GM12878 (cell line): Measurements from ENCODE around the gene HMCN2. TPM values are rescaled to one million over a fixed set of nuclear protein-coding genes. Genes with fewer than 3 reads are reported as not detected.

ENCODE experiments used
- ATAC-seq: fragments of 200-7000 bp; cut with Tn5 transposase; 3 replicates; pipeline ENCODE4 v1.9.1; 2020; ENCODE audit warnings: mild to moderate bottlenecking, moderate library complexity
- BruUV-seq: library from RNA; stranded (reverse); fragments of 400-500 nt; replicated peaks from 2 replicates; lab custom pipeline; 2021; lab: Mats Ljungman, UMichigan
- CTCF ChIA-PET: fragments of 300-600 bp; sonication (Branson Sonifier 250); formaldehyde crosslinking; extraction: SDS; loops from one replicate; lab custom pipeline; 2021; ENCODE audit warnings: inconsistent platforms; lab: Yijun Ruan, JAX
- POLR2A ChIA-PET: fragments of 350-600 bp; formaldehyde crosslinking; extraction: SDS; loops from one replicate; lab custom pipeline; 2021; ENCODE audit warnings: inconsistent platforms; lab: Charles Lee
- RAD21 ChIA-PET: fragments of 300-600 bp; sonication (Branson Sonifier 250); formaldehyde crosslinking; loops from one replicate; lab custom pipeline; 2023; ENCODE audit warnings: antibody characterized with exemption; ENCODE audit not compliant: unreplicated experiment; lab: Charles Lee
- SMC1A ChIA-PET: fragments of 300-600 bp; sonication (Branson Sonifier 250); formaldehyde crosslinking; loops from one replicate; lab custom pipeline; 2023; ENCODE audit not compliant: unreplicated experiment, uncharacterized antibody; lab: Charles Lee
- DNase-seq: peaks from one replicate; pipeline ENCODE4 v3.0.0-alpha.2; 2011; ENCODE audit warnings: low read depth, low spot score
- FAIRE-seq: peaks from 3 replicates; lab custom pipeline; 2011; peaks lifted over from hg19 to GRCh38; lab: Jason Lieb, UNC
- H2AFZ ChIP-seq: 2 replicates; pipeline ENCODE4 v1.6.0; 2011; ENCODE audit warnings: low read depth, low read length, control low read depth; ENCODE audit not compliant: control insufficient read depth
- H3K27ac ChIP-seq: 2 replicates; pipeline ENCODE4 v1.5.1; 2011; ENCODE audit warnings: control low read depth; ENCODE audit not compliant: control insufficient read depth, insufficient read depth
- H3K27me3 ChIP-seq, 2 experiments: replicated peaks in 1 of 2; 2 replicates each; pipeline versions ENCODE4 v1.6.0 to v1.6.1; 2011; ENCODE audit warnings: low read length in 1 of 2; ENCODE audit not compliant: control insufficient read depth in 2 of 2, insufficient read depth in 2 of 2
- H3K36me3 ChIP-seq, 2 experiments: 2 replicates each; pipeline ENCODE4 v1.5.1; 2011; ENCODE audit warnings: low read length in 1 of 2; ENCODE audit not compliant: control insufficient read depth in 2 of 2, insufficient read depth in 2 of 2
- H3K4me1 ChIP-seq: 2 replicates; pipeline ENCODE4 v1.6.1; 2011; ENCODE audit warnings: mild to moderate bottlenecking, low read length, moderate library complexity, mixed read lengths; ENCODE audit not compliant: control insufficient read depth, insufficient read depth
- H3K4me2 ChIP-seq: 2 replicates; pipeline ENCODE4 v1.6.0; 2011; ENCODE audit warnings: control low read depth; ENCODE audit not compliant: control insufficient read depth, insufficient read depth
- H3K4me3 ChIP-seq: fragments of 200-600 bp; sonication (generic); 2 replicates; pipeline ENCODE4 v1.5.1; 2016
- H3K79me2 ChIP-seq: 2 replicates; pipeline ENCODE4 v1.6.0; 2011; ENCODE audit warnings: low read length; ENCODE audit not compliant: control insufficient read depth, insufficient read depth
- H3K9ac ChIP-seq: 2 replicates; pipeline ENCODE4 v1.8.0; 2011; ENCODE audit warnings: low read length, control low read depth, mixed read lengths; ENCODE audit not compliant: control insufficient read depth, insufficient read depth
- H3K9me3 ChIP-seq: replicated peaks from 3 replicates; pipeline ENCODE4 v1.5.1; 2011; ENCODE audit warnings: mild to moderate bottlenecking, low read length; ENCODE audit not compliant: control insufficient read depth, insufficient read depth
- H4K20me1 ChIP-seq: 2 replicates; pipeline ENCODE4 v1.6.0; 2011; ENCODE audit not compliant: control insufficient read depth, insufficient read depth
- BCL11A ChIP-seq: IDR thresholded peaks from 2 replicates; pipeline ENCODE4 v1.6.1; 2011; ENCODE audit warnings: low read depth, low read length
- CHD4 ChIP-seq: fragments of 200-600 bp; sonication (generic); IDR thresholded peaks from 2 replicates; pipeline ENCODE4 v1.6.1; 2016; ENCODE audit warnings: mild to moderate bottlenecking
- EP300 ChIP-seq, 2 experiments: fragments of 150-350 bp in 1 of 2; IDR thresholded peaks; 2 replicates each; pipeline ENCODE4 v1.6.1; 2011 to 2012; ENCODE audit warnings: low read depth in 2 of 2, low read length in 2 of 2, borderline replicate concordance in 1 of 2, improper control_type of control experiment in 1 of 2, inconsistent platforms in 1 of 2; ENCODE audit not compliant: control insufficient read depth in 1 of 2
- FOXK2 ChIP-seq: fragments of 450-650 bp; IDR thresholded peaks from 2 replicates; pipeline ENCODE4 v1.6.1; 2017; ENCODE audit warnings: mild to moderate bottlenecking, moderate library complexity
- FOXM1 ChIP-seq: IDR thresholded peaks from 2 replicates; pipeline ENCODE4 v1.6.1; 2012; ENCODE audit warnings: low read depth, mild to moderate bottlenecking, inconsistent platforms, low read length, moderate library complexity
- KAT2A ChIP-seq: conservative IDR thresholded peaks from 2 replicates; pipeline ENCODE4 v1.6.1; 2011; ENCODE audit warnings: low read depth, low read length; ENCODE audit not compliant: control insufficient read depth
- NFYB ChIP-seq: IDR thresholded peaks from 2 replicates; pipeline ENCODE4 v1.6.1; 2011; ENCODE audit warnings: low read depth, mild to moderate bottlenecking, low read length, improper control_type of control experiment, moderate library complexity; ENCODE audit not compliant: insufficient read depth
- POLR2AphosphoS2 ChIP-seq: IDR thresholded peaks from 2 replicates; pipeline ENCODE4 v1.6.1; 2011; ENCODE audit warnings: low read depth, mild to moderate bottlenecking, low read length, improper control_type of control experiment, moderate library complexity
- ZNF217 ChIP-seq: fragments of 450-650 bp; IDR thresholded peaks from 2 replicates; pipeline ENCODE4 v1.6.1; 2017; ENCODE audit warnings: antibody characterized with exemption, mild to moderate bottlenecking
- ZZZ3 ChIP-seq: IDR thresholded peaks from 2 replicates; pipeline ENCODE4 v1.6.1; 2011; ENCODE audit warnings: low read depth; ENCODE audit not compliant: control insufficient read depth, insufficient read length
- WGBS: methylation state at CpG from one replicate; pipeline ENCODE4 v1.1.6; 2016; ENCODE audit warnings: low lambda C conversion rate; ENCODE audit not compliant: insufficient replicate concordance, insufficient coverage; ENCODE audit errors: missing lambda C conversion rate; 5-methylcytosine and 5-hydroxymethylcytosine counted together
- in situ Hi-C: fragments of 300-500 bp; cut with MboI; formaldehyde crosslinking; loops from 9 replicates; pipeline ENCODE4 v1.14.3; 2018; ENCODE audit warnings: mixed read lengths
- intact Hi-C: fragments of 100-400 bp; cut with micrococcal nuclease; formaldehyde crosslinking; loops from one replicate; pipeline ENCODE4 v1.14.2; 2022; ENCODE audit not compliant: unreplicated experiment
- polyA plus RNA-seq, 11 experiments: library from polyadenylated mRNA; depleted of rRNA in 4 of 11; unstranded in 6 of 11; stranded (reverse) in 5 of 11; fragments of >200 nt; fragmentation: Nextera tagmentation in 4 of 11; fragmentation: Illumina TruSeq in 1 of 11; extraction: Ambion mirVana in 4 of 11; extraction: Trizol in 1 of 11; gene quantifications; 1 replicate in 1 of 11; 2 replicates in 10 of 11; pipeline versions ENCODE4 v1.2.1 to v1.2.3, GENCODE V29; 2011 to 2016; ENCODE audit warnings: inconsistent platforms in 2 of 11, missing spikeins in 2 of 11, low read depth in 1 of 11
- total RNA-seq, 4 experiments: library from RNA; depleted of rRNA in 3 of 4; stranded (reverse); fragments of >200 nt in 3 of 4; fragmentation: Illumina TruSeq in 1 of 4; extraction: Trizol in 1 of 4; gene quantifications; 2 replicates each; pipeline versions ENCODE4 v1.2.1 to v1.2.3, GENCODE V29; 2013 to 2021
- TF ChIP-seq, protein P1 (sequence below): fragments of 450-650 bp; IDR thresholded peaks from 2 replicates; pipeline ENCODE4 v1.6.1; 2016; ENCODE audit warnings: mild to moderate bottlenecking
- TF ChIP-seq, protein P2 (sequence below): IDR thresholded peaks from 2 replicates; pipeline ENCODE4 v1.6.1; 2012; ENCODE audit warnings: low read depth, low read length, improper control_type of control experiment
- TF ChIP-seq, protein P3 (sequence below): fragments of 450-650 bp; IDR thresholded peaks from 2 replicates; pipeline ENCODE4 v1.6.1; 2017; ENCODE audit warnings: mild to moderate bottlenecking

HMCN2 gene
- total and polyA plus RNA-seq, 10 of the 15 experiments (the other 5 are each of a cell fraction or from before 2014, with no cell fraction given), result 0.04 TPM; not detected in 9

DNA sequence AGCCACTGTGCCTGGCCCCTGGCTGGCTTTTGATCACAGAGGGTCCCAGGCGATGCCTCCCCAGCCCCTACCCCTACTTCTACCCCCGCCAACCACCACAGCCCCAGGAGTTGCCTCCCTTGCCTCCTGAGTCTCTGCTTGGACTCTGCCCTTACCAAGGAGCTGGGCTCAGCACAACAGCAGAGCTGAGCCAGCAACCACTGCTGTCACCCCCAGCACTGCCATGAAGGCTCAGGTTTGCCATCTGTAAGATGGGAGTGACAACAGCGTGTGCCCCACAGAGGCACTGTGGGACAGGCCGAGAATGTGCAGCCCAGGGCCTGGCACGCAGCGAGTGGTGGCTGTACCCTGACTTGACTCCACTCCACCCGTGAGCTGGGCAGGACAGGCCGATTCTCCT is 116.1 kb downstream of the HMCN2 start (continued):
- TF ChIP-seq, protein P1, sequence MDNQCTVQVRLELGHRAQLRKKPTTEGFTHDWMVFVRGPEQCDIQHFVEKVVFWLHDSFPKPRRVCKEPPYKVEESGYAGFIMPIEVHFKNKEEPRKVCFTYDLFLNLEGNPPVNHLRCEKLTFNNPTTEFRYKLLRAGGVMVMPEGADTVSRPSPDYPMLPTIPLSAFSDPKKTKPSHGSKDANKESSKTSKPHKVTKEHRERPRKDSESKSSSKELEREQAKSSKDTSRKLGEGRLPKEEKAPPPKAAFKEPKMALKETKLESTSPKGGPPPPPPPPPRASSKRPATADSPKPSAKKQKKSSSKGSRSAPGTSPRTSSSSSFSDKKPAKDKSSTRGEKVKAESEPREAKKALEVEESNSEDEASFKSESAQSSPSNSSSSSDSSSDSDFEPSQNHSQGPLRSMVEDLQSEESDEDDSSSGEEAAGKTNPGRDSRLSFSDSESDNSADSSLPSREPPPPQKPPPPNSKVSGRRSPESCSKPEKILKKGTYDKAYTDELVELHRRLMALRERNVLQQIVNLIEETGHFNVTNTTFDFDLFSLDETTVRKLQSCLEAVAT, result no peak
- TF ChIP-seq, all 136 proteins: peak for 0

DNA sequence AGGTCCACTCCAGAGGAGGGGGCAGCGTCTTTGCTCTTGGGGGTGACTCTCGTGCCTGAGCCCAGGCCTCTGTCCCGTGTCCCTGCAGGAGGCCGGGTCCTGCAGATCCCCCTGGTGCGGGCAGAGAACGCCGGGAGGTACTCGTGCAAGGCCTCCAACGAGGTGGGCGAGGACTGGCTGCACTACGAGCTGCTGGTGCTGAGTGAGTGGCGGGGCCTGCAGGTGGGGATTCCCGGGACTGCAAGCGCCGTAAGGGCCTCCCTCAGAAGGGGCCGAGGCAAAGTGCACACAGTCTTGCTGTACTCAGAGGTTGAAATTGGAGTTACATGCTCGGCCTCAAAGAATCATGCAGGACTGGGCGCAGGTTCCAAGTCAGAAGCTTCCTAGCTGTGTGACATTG is 116.5 kb downstream of the HMCN2 start:
- no peaks in the 10 kb centered on the region for H3K79me2 ChIP-seq
- no peak for FAIRE-seq
- CTCF ChIA-PET, result no interaction called here
- ATAC-seq, result no peak; the same call in 2 of the 3 replicates
- intact Hi-C loops (no loop called here), in situ Hi-C loops (no loop called here)
- no peaks in the 10 kb centered on the region for H3K4me1 ChIP-seq
- POLR2A ChIA-PET, result no interaction called here
- no peaks in the 10 kb centered on the region; a peak in 1 of 4 replicates for H3K27me3 ChIP-seq
- no peak overlapping the region for H3K9ac ChIP-seq
- H4K20me1 ChIP-seq, result no peaks in the 10 kb centered on the region
- H3K27ac ChIP-seq, result no peak overlapping the region
- SMC1A ChIA-PET, result interaction anchor here (0.6 kb wide), 1 partner anchor 372 kb away, joined by 6 read pairs; no protein-coding TSS in a partner anchor
- H3K4me3 ChIP-seq, result no peak overlapping the region
- no peaks in the 10 kb centered on the region for H3K9me3 ChIP-seq
- RAD21 ChIA-PET, result no interaction called here
- H3K4me2 ChIP-seq, result no peak overlapping the region
- no TSS peak for BruUV-seq
- no peak overlapping the region for H2AFZ ChIP-seq
- DNase-seq, result no peak
- no peaks in the 10 kb centered on the region for H3K36me3 ChIP-seq
- 31% methylated on average over 18 of the region's 18 CpGs for WGBS
- TF ChIP-seq NFYB, result no peak
- TF ChIP-seq KAT2A, result no peak
- TF ChIP-seq FOXK2, result no peak
- TF ChIP-seq, protein P2, sequence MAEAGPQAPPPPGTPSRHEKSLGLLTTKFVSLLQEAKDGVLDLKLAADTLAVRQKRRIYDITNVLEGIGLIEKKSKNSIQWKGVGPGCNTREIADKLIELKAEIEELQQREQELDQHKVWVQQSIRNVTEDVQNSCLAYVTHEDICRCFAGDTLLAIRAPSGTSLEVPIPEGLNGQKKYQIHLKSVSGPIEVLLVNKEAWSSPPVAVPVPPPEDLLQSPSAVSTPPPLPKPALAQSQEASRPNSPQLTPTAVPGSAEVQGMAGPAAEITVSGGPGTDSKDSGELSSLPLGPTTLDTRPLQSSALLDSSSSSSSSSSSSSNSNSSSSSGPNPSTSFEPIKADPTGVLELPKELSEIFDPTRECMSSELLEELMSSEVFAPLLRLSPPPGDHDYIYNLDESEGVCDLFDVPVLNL, result no peak
- no peak for TF ChIP-seq FOXM1
- no peak for TF ChIP-seq ZZZ3
- TF ChIP-seq CHD4, result no peak
- TF ChIP-seq EP300 (IDR thresholded peaks at IDR 0.05; ENCODE audit: borderline replicate concordance in 1 of 2, control insufficient read depth in 1 of 2, low read depth in 2 of 2, low read length in 2 of 2), result no peak
- TF ChIP-seq BCL11A, result no peak
- TF ChIP-seq, protein P3, sequence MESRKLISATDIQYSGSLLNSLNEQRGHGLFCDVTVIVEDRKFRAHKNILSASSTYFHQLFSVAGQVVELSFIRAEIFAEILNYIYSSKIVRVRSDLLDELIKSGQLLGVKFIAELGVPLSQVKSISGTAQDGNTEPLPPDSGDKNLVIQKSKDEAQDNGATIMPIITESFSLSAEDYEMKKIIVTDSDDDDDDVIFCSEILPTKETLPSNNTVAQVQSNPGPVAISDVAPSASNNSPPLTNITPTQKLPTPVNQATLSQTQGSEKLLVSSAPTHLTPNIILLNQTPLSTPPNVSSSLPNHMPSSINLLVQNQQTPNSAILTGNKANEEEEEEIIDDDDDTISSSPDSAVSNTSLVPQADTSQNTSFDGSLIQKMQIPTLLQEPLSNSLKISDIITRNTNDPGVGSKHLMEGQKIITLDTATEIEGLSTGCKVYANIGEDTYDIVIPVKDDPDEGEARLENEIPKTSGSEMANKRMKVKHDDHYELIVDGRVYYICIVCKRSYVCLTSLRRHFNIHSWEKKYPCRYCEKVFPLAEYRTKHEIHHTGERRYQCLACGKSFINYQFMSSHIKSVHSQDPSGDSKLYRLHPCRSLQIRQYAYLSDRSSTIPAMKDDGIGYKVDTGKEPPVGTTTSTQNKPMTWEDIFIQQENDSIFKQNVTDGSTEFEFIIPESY, result no peak
- no peak for TF ChIP-seq POLR2AphosphoS2
- no peak for TF ChIP-seq ZNF217
